Loucy (cell line): ENCODE data around the gene PHLDB2.

Source experiments
- H2AFZ ChIP-seq: fragments of 200-600 bp; sonication (generic); 2 replicates; pipeline ENCODE4 v1.6.0; 2016; ENCODE audit warnings: antibody characterized with exemption, mild to moderate bottlenecking, low read length, moderate library complexity
- H3F3A ChIP-seq: fragments of 200-600 bp; 2 replicates; pipeline ENCODE4 v1.6.0; 2016; ENCODE audit warnings: antibody characterized with exemption, low read depth, mild to moderate bottlenecking
- H3K27me3 ChIP-seq: fragments of 200-600 bp; sonication (generic); 2 replicates; pipeline ENCODE4 v1.6.1; 2014; ENCODE audit warnings: low read length, mild to moderate bottlenecking; ENCODE audit not compliant: insufficient read depth, poor library complexity, severe bottlenecking
- H3K36me3 ChIP-seq: fragments of 200-600 bp; sonication (generic); 2 replicates; pipeline ENCODE4 v1.6.1; 2016; ENCODE audit warnings: low read length; ENCODE audit not compliant: insufficient read depth
- H3K4me1 ChIP-seq: fragments of 200-600 bp; sonication (generic); 2 replicates; pipeline ENCODE4 v1.5.1; 2014; ENCODE audit warnings: low read length, mild to moderate bottlenecking; ENCODE audit not compliant: insufficient read depth, poor library complexity, severe bottlenecking
- H3K4me2 ChIP-seq: fragments of 200-600 bp; sonication (generic); 2 replicates; pipeline ENCODE4 v1.6.0; 2014; ENCODE audit warnings: antibody characterized with exemption, low read length, low read depth, mild to moderate bottlenecking; ENCODE audit not compliant: poor library complexity, severe bottlenecking
- H3K4me3 ChIP-seq: fragments of 200-600 bp; sonication (generic); 2 replicates; pipeline ENCODE4 v1.5.1; 2014; ENCODE audit warnings: low read length, mild to moderate bottlenecking, mixed read lengths; ENCODE audit not compliant: poor library complexity, severe bottlenecking
- H3K79me2 ChIP-seq: fragments of 200-600 bp; sonication (generic); 2 replicates; pipeline ENCODE4 v1.6.1; 2014; ENCODE audit warnings: low read length; ENCODE audit not compliant: insufficient read depth
- H3K9ac ChIP-seq: fragments of 200-600 bp; sonication (generic); 2 replicates; pipeline ENCODE4 v1.6.0; 2014; ENCODE audit warnings: mild to moderate bottlenecking, low read depth, low read length, moderate library complexity; ENCODE audit not compliant: poor library complexity, severe bottlenecking
- H3K9me2 ChIP-seq: fragments of 200-600 bp; sonication (generic); replicated peaks from 2 replicates; pipeline ENCODE4 v1.6.1; 2016; ENCODE audit warnings: low read depth, low read length, mixed read lengths
- H3K9me3 ChIP-seq: fragments of 200-600 bp; sonication (generic); 2 replicates; pipeline ENCODE4 v1.6.1; 2014; ENCODE audit warnings: mild to moderate bottlenecking, antibody characterized with exemption, low read length, low read depth; ENCODE audit not compliant: insufficient read depth
- H4K20me1 ChIP-seq: fragments of 200-600 bp; sonication (generic); 2 replicates; pipeline ENCODE4 v1.6.0; 2014; ENCODE audit warnings: antibody characterized with exemption, low read length, mild to moderate bottlenecking; ENCODE audit not compliant: insufficient read depth, poor library complexity, severe bottlenecking
- EZH2phosphoT487 ChIP-seq: fragments of 200-600 bp; IDR thresholded peaks from 2 replicates; pipeline ENCODE4 v1.6.1; 2018; ENCODE audit warnings: antibody characterized with exemption, mild to moderate bottlenecking, moderate library complexity, borderline replicate concordance
- TF ChIP-seq, protein P1 (sequence below): fragments of 200-600 bp; sonication (generic); conservative IDR thresholded peaks from 2 replicates; pipeline ENCODE4 v1.5.1; 2014; ENCODE audit warnings: mild to moderate bottlenecking, antibody characterized with exemption, low read length

Gene PHLDB2

DNA sequence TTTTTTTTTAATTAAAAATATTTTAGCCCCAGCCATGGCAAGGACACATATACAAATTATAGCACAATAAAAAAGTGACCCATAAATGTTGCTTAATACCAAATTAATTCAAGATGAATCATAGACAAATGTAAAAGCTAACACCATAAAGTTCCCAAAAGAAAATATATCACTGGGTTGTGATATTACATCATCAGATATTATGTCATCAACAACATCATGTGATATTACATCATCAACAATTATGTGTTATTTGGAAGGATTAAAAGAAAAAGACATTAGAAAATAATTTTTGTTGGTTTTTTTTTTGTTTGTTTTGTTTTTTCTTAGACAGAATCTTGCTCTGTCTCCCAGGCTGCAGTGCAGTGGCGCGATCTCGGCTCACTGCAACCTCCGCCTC, 85.3 kb downstream of the PHLDB2 start:
- Histone ChIP-seq H3K36me3 (no peaks in the 10 kb centered on the region), H3F3A (no peaks in the 10 kb centered on the region), H3K4me1 (no peaks in the 10 kb centered on the region), H3K79me2 (no peaks in the 10 kb centered on the region), H3K9me3 (no peaks in the 10 kb centered on the region), H2AFZ (no peak overlapping the region), H3K9ac (no peak overlapping the region), H3K4me3 (no peak overlapping the region), H3K4me2 (no peak overlapping the region), H4K20me1 (no peaks in the 10 kb centered on the region), H3K9me2 (no peaks in the 10 kb centered on the region), H3K27me3 (no peaks in the 10 kb centered on the region)
- no peak for TF ChIP-seq EZH2phosphoT487
- TF ChIP-seq, protein P1, sequence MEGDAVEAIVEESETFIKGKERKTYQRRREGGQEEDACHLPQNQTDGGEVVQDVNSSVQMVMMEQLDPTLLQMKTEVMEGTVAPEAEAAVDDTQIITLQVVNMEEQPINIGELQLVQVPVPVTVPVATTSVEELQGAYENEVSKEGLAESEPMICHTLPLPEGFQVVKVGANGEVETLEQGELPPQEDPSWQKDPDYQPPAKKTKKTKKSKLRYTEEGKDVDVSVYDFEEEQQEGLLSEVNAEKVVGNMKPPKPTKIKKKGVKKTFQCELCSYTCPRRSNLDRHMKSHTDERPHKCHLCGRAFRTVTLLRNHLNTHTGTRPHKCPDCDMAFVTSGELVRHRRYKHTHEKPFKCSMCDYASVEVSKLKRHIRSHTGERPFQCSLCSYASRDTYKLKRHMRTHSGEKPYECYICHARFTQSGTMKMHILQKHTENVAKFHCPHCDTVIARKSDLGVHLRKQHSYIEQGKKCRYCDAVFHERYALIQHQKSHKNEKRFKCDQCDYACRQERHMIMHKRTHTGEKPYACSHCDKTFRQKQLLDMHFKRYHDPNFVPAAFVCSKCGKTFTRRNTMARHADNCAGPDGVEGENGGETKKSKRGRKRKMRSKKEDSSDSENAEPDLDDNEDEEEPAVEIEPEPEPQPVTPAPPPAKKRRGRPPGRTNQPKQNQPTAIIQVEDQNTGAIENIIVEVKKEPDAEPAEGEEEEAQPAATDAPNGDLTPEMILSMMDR = no peak

DNA sequence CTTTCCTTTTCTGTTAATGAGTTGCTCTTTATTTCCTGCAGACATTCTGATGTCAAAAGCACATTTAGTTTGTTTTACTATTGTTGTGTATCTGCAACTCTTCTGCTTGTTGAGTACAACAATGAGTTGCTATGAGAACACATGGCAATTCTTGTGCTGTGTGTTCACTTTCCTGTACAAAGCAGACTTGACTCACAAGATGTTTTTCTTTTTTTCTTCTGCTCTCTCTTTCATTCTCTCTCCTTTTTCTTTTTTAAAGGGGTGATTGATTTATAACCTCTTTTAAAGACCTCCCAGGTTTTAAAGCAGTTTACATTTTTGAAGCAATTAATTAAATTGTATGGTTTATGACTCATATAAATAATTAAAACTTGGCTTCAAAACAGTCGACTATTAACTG, 88.2 kb downstream of the PHLDB2 start:
- Histone ChIP-seq H3K9me3 (no peaks in the 10 kb centered on the region), H2AFZ (no peak overlapping the region), H3K4me3 (no peak overlapping the region), H3K36me3 (no peaks in the 10 kb centered on the region), H3F3A (no peaks in the 10 kb centered on the region), H3K27me3 (no peaks in the 10 kb centered on the region), H3K79me2 (no peaks in the 10 kb centered on the region), H3K4me1 (no peaks in the 10 kb centered on the region), H3K4me2 (no peak overlapping the region), H3K9ac (no peak overlapping the region), H3K9me2 (no peaks in the 10 kb centered on the region), H4K20me1 (no peaks in the 10 kb centered on the region)
- no peak for TF ChIP-seq EZH2phosphoT487

DNA sequence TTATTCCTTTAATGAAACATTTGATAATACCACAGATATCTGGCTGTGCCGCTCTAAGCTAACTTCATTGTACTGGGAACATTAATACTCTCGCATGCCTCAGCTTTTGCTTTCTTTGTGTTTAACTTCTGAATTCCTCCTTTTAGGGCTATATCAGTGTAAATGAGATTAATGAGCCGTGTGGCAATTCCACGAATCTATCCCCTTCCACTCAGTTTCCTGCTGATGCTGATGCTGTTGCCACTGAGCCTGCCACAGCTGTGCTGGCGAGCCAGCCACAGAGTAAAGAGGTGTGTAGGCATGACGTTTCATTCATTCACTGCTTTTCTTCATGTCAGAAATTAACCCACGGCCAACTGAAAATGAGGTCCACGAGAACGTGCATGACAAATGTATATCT, 89.7 kb downstream of the PHLDB2 start:
- Histone ChIP-seq H3K79me2 (no peaks in the 10 kb centered on the region), H2AFZ (no peak overlapping the region), H4K20me1 (no peaks in the 10 kb centered on the region), H3K9ac (no peak overlapping the region), H3K36me3 (no peaks in the 10 kb centered on the region), H3K4me3 (no peak overlapping the region), H3K4me2 (no peak overlapping the region), H3F3A (no peaks in the 10 kb centered on the region), H3K27me3 (no peaks in the 10 kb centered on the region), H3K4me1 (no peaks in the 10 kb centered on the region), H3K9me2 (no peaks in the 10 kb centered on the region), H3K9me3 (no peaks in the 10 kb centered on the region)
- no peak for TF ChIP-seq EZH2phosphoT487
- TF ChIP-seq, protein P1 = no peak

DNA sequence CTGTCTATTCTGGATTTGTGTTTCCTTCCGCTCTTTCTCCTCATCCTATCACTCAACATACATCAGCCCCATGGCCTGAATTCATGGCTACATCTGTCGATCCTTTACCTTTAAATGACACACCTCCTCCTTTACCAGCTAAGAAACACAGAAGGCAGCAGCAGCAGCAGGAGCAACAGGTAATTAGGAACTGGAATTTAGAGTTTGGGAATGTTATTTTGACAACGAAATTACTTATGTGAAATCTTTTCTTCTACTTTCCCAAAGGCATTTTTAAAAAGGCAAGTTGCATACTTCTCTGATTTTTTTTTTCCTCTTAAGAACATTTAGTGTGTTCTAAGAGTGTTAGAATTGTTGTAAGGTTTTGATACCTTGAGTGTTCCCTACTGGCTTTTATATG, 90.6 kb downstream of the PHLDB2 start:
- Histone ChIP-seq H3K9me3 (no peaks in the 10 kb centered on the region), H3K4me2 (no peak overlapping the region), H3K9ac (no peak overlapping the region), H3K79me2 (no peaks in the 10 kb centered on the region), H3F3A (no peaks in the 10 kb centered on the region), H3K36me3 (no peaks in the 10 kb centered on the region), H3K9me2 (no peaks in the 10 kb centered on the region), H3K27me3 (no peaks in the 10 kb centered on the region), H2AFZ (no peak overlapping the region), H3K4me1 (no peaks in the 10 kb centered on the region), H4K20me1 (no peaks in the 10 kb centered on the region), H3K4me3 (no peak overlapping the region)
- TF ChIP-seq EZH2phosphoT487 = no peak
- TF ChIP-seq, protein P1 = no peak
